Testis (tissue), 3 donors: ENCODE data around the gene RAP1GAP2. TPM values are rescaled to one million over a fixed set of nuclear protein-coding genes. Genes with fewer than 3 reads are reported as not detected.
"Not testable (repeated sequence)": the region's sequence is repeated elsewhere in the genome, so short reads cannot be mapped to it uniquely, and the experiment has no call there.

ENCODE experiments used
- DNase-seq: peaks from one replicate; pipeline ENCODE4 v3.0.0-alpha.2; 2019
- H3K27ac ChIP-seq, 2 donors: fragments of 200-600 bp; sonication (generic); one replicate each; pipeline ENCODE4 v1.5.1; 2019
- H3K27me3 ChIP-seq: fragments of 200-600 bp; sonication (generic); one replicate; pipeline ENCODE4 v1.5.1; 2019
- H3K36me3 ChIP-seq: fragments of 200-600 bp; sonication (generic); one replicate; pipeline ENCODE4 v1.5.1; 2017; ENCODE audit warnings: low read depth; ENCODE audit errors: missing control alignments
- H3K4me1 ChIP-seq: fragments of 200-600 bp; sonication (generic); one replicate; pipeline ENCODE4 v1.5.1; 2019
- H3K4me3 ChIP-seq, 2 donors: fragments of 200-600 bp; sonication (generic); one replicate each; pipeline ENCODE4 v1.5.1; 2017 to 2019
- H3K9me3 ChIP-seq: fragments of 200-600 bp; sonication (generic); one replicate; pipeline ENCODE4 v1.5.1; 2017
- POLR2A ChIP-seq: fragments of 450-650 bp; IDR thresholded peaks from one replicate; pipeline ENCODE4 v1.6.1; 2017; ENCODE audit warnings: antibody characterized with exemption, mild to moderate bottlenecking, moderate library complexity
- WGBS, 2 donors: methylation state at CpG; one replicate each; pipeline ENCODE4 v1.1.5; 2018; 5-methylcytosine and 5-hydroxymethylcytosine counted together
- intact Hi-C: fragments of 100-400 bp; cut with DNase I; formaldehyde crosslinking; loops from one replicate; pipeline ENCODE4 v1.15.1; 2023; ENCODE audit warnings: low total_unique reads
- polyA plus RNA-seq: library from polyadenylated mRNA; stranded (reverse); fragments of 350-450 nt; fragmentation: Illumina TruSeq; extraction: RNeasy Lipid Tissue Mini Kit (QIAGEN cat#74804); gene quantifications from one replicate; pipeline ENCODE4 v1.2.3, GENCODE V29; 2014; ENCODE audit warnings: low read depth, low replicate concordance; ENCODE audit not compliant: insufficient read depth
- total RNA-seq, 2 donors: library from RNA; depleted of rRNA; stranded (reverse); fragments of >200 nt; gene quantifications; one replicate each; pipeline ENCODE4 v1.2.3, GENCODE V29; 2016
- TF ChIP-seq, protein P1 (sequence below), 3 experiments: fragments of 450-650 bp in 2 of 3; fragments of 200-600 bp in 1 of 3; sonication (generic) in 1 of 3; IDR thresholded peaks; one replicate each; pipeline ENCODE4 v1.5.1; 2016 to 2019; ENCODE audit warnings: antibody characterized with exemption in 3 of 3, mild to moderate bottlenecking in 2 of 3, moderate library complexity in 1 of 3

Gene RAP1GAP2
- total and polyA plus RNA-seq, 3 donors from 2014 or later = 10.4 to 21.7 (median 15.1) TPM

DNA sequence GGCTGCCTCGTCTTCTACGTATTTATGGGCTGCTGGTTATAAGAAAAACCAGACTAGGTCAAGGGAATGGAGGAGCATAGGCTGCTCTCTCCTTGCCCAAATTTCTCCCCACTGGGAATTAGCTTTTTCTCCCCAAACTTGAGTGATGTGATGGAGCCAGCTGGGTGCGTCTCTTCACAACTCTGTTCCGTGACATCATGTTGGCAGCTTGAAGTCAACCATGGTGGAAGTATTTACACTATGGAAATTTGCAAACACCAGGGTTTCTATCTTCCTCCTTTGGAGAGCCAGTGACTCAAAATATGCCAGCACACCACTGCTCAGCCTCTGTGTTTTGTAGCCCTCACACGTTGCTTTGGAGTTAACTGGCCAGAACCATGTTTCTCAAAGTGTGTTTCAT is 189.1 kb downstream of the RAP1GAP2 start:
- intact Hi-C loops = no loop called here
- no peaks in the 10 kb centered on the region for H3K27me3 ChIP-seq
- TF ChIP-seq, protein P1, sequence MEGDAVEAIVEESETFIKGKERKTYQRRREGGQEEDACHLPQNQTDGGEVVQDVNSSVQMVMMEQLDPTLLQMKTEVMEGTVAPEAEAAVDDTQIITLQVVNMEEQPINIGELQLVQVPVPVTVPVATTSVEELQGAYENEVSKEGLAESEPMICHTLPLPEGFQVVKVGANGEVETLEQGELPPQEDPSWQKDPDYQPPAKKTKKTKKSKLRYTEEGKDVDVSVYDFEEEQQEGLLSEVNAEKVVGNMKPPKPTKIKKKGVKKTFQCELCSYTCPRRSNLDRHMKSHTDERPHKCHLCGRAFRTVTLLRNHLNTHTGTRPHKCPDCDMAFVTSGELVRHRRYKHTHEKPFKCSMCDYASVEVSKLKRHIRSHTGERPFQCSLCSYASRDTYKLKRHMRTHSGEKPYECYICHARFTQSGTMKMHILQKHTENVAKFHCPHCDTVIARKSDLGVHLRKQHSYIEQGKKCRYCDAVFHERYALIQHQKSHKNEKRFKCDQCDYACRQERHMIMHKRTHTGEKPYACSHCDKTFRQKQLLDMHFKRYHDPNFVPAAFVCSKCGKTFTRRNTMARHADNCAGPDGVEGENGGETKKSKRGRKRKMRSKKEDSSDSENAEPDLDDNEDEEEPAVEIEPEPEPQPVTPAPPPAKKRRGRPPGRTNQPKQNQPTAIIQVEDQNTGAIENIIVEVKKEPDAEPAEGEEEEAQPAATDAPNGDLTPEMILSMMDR (IDR thresholded peaks at IDR 0.05) = no peak
- TF ChIP-seq POLR2A = no peak
- no peak overlapping the region for H3K4me3 ChIP-seq
- 87 to 91% methylated on average over 5 of the region's 5 CpGs for WGBS, 2 donors
- H3K4me1 ChIP-seq = no peaks in the 10 kb centered on the region
- no peak for DNase-seq
- H3K27ac ChIP-seq = no peak overlapping the region
- no peaks in the 10 kb centered on the region for H3K36me3 ChIP-seq
- no peaks in the 10 kb centered on the region for H3K9me3 ChIP-seq

DNA sequence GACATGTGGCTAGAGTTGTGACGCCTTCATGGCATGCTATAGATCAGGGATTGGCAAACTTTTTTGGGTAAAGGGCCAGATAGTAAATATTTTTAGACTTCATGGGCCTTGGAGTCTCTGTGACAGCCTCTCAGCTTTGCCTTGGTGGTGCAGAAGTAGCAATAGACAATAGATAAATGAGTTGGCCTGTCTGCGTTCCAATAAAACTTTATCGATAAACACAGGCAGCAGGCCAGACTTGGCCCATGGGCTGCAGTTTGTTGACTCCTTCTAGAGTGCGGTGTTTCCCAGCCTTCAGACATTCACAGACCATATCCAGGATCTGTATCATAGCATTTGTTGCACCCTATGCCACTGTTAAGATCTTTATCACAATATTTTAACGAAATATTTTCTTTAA is 190.7 kb downstream of the RAP1GAP2 start:
- WGBS, 2 donors = 94 to 96% methylated on average over 5 of the region's 5 CpGs
- Histone ChIP-seq H3K9me3 (no peaks in the 10 kb centered on the region), H3K4me3 (no peak overlapping the region), H3K27me3 (no peaks in the 10 kb centered on the region), H3K36me3 (no peaks in the 10 kb centered on the region), H3K27ac (no peak overlapping the region), H3K4me1 (no peaks in the 10 kb centered on the region)
- no peak for TF ChIP-seq POLR2A
- TF ChIP-seq, protein P1 (IDR thresholded peaks at IDR 0.05) = no peak
- DNase-seq = no peak
- intact Hi-C loops = no loop called here

DNA sequence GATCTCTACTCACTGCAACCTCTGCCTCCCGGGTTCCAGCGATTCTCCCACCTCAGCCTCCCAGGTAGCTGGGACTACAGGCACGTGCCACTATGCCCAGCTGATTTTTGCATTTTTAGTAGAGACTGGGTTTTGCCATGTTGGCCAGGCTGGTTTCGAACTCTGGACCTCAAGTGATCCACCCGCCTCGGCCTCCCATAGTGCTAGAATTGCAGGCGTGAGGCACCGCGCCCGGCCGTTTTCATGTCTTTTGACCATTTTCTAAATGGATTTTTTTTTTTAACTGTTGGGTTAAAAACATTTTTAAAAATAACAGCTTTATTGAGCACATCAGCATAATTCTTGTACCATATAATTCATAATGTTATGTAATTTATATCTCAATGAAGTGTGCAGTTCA is 193.2 kb downstream of the RAP1GAP2 start:
- H3K9me3 ChIP-seq, H3K27me3 ChIP-seq, intact Hi-C loops, H3K27ac ChIP-seq, H3K36me3 ChIP-seq, DNase-seq, H3K4me3 ChIP-seq, H3K4me1 ChIP-seq: not testable (repeated sequence)
- WGBS, 2 donors = 83 to 97% methylated on average over 11 of the region's 11 CpGs

DNA sequence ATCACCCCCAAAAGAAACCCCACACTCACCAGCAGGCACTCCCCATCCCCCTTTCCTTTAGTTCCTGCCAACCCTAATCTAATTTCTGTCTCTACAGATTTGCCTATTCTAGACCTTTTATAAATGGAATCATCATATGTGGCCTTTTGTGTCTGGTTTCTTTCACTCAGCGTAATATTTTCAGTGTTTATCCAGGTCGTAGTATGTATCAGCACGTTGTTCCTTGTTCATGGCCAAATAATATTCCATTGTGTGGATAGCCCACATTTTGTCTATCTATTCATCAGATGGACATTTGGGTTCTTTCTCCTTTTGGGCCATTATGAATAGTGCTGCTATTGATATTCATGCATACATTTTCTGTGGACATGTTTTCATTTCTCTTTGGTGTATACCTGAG is 193.6 kb downstream of the RAP1GAP2 start:
- H3K27ac ChIP-seq = no peak overlapping the region
- H3K9me3 ChIP-seq = no peaks in the 10 kb centered on the region
- H3K4me3 ChIP-seq = no peak overlapping the region
- 96% methylated on average over 3 of the region's 3 CpGs for WGBS, 2 donors
- no peaks in the 10 kb centered on the region for H3K36me3 ChIP-seq
- TF ChIP-seq, protein P1 (IDR thresholded peaks at IDR 0.05) = no peak
- no peak for TF ChIP-seq POLR2A
- DNase-seq = no peak
- intact Hi-C loops = no loop called here
- no peaks in the 10 kb centered on the region for H3K27me3 ChIP-seq
- H3K4me1 ChIP-seq = no peaks in the 10 kb centered on the region

DNA sequence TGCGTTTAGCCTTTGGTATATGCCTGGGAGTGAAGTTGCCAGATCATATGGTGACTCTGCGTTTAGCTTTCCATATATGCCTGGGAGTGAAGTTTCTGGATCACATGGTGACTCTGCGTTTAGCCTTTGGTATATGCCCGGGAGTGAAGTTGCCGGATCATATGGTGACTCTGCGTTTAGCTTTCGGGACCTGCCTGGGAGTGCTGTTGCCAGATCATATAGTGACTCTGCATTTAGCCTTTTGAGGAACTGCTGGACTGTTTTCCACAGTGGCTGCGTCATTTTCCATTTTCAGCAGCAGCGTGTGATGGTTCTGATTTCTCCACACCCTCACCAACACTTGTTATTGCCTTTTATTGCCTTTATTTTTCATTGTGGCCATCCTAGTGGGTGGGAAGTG is 194.2 kb downstream of the RAP1GAP2 start:
- Histone ChIP-seq H3K4me1 (no peaks in the 10 kb centered on the region), H3K9me3 (no peaks in the 10 kb centered on the region), H3K27me3 (no peaks in the 10 kb centered on the region), H3K36me3 (no peaks in the 10 kb centered on the region), H3K4me3 (no peak overlapping the region), H3K27ac (no peak overlapping the region)
- TF ChIP-seq, protein P1 (IDR thresholded peaks at IDR 0.05) = no peak
- TF ChIP-seq POLR2A = no peak
- WGBS, 2 donors = 90 to 96% methylated on average over 9 of the region's 9 CpGs
- DNase-seq = no peak
- intact Hi-C loops = no loop called here

DNA sequence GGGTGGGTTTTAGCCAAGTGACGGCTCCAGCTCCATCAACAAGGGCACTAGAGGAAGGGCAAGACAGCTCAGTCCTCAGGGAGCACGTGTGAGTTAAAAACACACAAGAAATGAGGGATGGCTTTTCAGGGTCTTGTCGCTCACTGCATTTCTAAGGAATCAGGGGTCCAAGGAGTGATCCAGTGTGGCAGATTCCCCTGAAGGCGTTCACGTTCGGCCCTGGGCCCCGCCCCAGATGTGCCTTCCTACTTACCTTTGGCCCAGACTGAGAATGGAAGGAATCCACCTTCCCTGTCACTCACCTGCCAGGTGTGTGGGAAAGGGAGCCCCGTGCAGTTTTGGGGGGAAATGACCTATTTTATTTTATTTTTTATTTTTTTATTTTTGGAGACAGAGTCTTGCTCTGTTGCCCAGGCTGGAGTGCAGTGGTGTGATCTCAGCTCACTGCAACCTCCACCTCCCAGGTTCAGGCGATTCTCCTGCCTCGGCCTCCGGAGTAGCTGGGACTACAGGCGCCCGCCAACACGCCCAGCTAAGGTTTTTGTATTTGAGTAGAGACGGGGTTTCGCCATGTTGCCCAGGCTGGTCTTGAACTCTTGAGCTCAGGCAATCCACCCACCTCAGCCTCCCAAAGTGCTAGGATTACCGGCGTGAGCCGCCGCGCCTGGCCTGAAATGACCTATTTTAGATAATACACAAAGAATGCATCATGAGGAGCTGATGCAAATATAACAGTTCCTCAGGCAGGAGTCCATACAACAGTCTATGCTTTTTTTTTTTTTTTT is 195.3 kb downstream of the RAP1GAP2 start:
- DNase-seq, H3K27ac ChIP-seq, H3K4me1 ChIP-seq, intact Hi-C loops, H3K9me3 ChIP-seq, H3K27me3 ChIP-seq, H3K36me3 ChIP-seq, H3K4me3 ChIP-seq: not testable (repeated sequence)
- WGBS, 2 donors = 94 to 97% methylated on average over 21 of the region's 21 CpGs
